Measurements from ENCODE around the gene MAN2A1. TPM values are rescaled to one million over a fixed set of nuclear protein-coding genes. Genes with fewer than 3 reads are reported as not detected.

MAN2A1 gene
- polyA plus RNA-seq, 3 donors = 17.0 to 23.0 (median 20.1) TPM

- Histone ChIP-seq H3K4me1 (ENCODE audit: control insufficient read depth in 1 of 2, insufficient read depth in 2 of 2, low read length in 2 of 2) (peaks cover 44 to 52% of the 10 kb centered on the region in 2 donors), H3K27me3 (ENCODE audit: control insufficient read depth in 2 of 2, insufficient read depth in 2 of 2, low read length in 2 of 2) (no peaks in the 10 kb centered on the region), H2AFZ (ENCODE audit: insufficient read depth, low read depth, low read length, poor library complexity, severe bottlenecking) (no peak overlapping the region), H3K36me3 (replicated peaks in 1 of 2; ENCODE audit: control insufficient read depth in 1 of 2, insufficient read depth in 2 of 2, low read length in 2 of 2) (no peaks in the 10 kb centered on the region), H3K9me3 (replicated peaks in 1 of 2; ENCODE audit: control insufficient read depth in 1 of 2, insufficient read depth in 1 of 2, low read length in 2 of 2) (no peaks in the 10 kb centered on the region), H4K20me1 (ENCODE audit: insufficient read depth, low read length) (no peaks in the 10 kb centered on the region), H3K27ac (ENCODE audit: low read depth in 1 of 2, low read length in 2 of 2) (peak overlapping the region in 1 of 2 donors; percentile 86), H3K4me3 (replicated peaks in 1 of 3; ENCODE audit: low read depth in 2 of 3, low read length in 3 of 3) (peak overlapping the region in 1 of 3 experiments; percentile 50), H3K79me2 (ENCODE audit: insufficient read depth, low read length) (no peaks in the 10 kb centered on the region), H3K9ac (ENCODE audit: insufficient read depth, low read length, poor library complexity, severe bottlenecking) (no peak overlapping the region), H3K4me2 (replicated peaks; ENCODE audit: extremely low read depth, low read length, poor library complexity, severe bottlenecking) (peak overlapping the region; percentile 64)
- DNase-seq = peak; percentile 91 to 98 (median 97)
- peak overlapping the region in 1 of 2 donors; percentile 77 for H3K4me3 Mint-ChIP-seq
- TF ChIP-seq CTCF (IDR thresholded peaks at IDR 0.05) = no peak
- peaks cover 0 to 5% of the 10 kb centered on the region in 2 donors for H3K36me3 Mint-ChIP-seq
- intact Hi-C loops (cut with micrococcal nuclease) = loop anchor here (2.0 kb wide), 1 partner anchor 34 kb away; no protein-coding TSS in a partner anchor
- H3K27ac Mint-ChIP-seq = peak overlapping the region; percentile 84 to 99 (median 98)
- peaks cover 47% of the 10 kb centered on the region for H3K4me1 Mint-ChIP-seq
- WGBS (ENCODE audit: insufficient coverage) = 0% methylated on average over 3 of the region's 4 CpGs
- no peaks in the 10 kb centered on the region for H3K27me3 Mint-ChIP-seq (ENCODE audit: low read depth in 3 of 3)
- H3K9me3 Mint-ChIP-seq = no peaks in the 10 kb centered on the region
These were observed 32.9 kb upstream of the MAN2A1 start for GRCh38 chr5:109656829-109657228.

- Mint-ChIP-seq H3K27ac (no peak overlapping the region), H3K4me1 (peaks cover 36% of the 10 kb centered on the region), H3K9me3 (no peaks in the 10 kb centered on the region), H3K36me3 (peaks cover 0 to 3% of the 10 kb centered on the region in 2 donors), H3K4me3 (no peak overlapping the region), H3K27me3 (ENCODE audit: low read depth in 3 of 3) (no peaks in the 10 kb centered on the region)
- no peaks in the 10 kb centered on the region for H4K20me1 ChIP-seq (ENCODE audit: insufficient read depth, low read length)
- no peaks in the 10 kb centered on the region for H3K9me3 ChIP-seq (replicated peaks in 1 of 2; ENCODE audit: control insufficient read depth in 1 of 2, insufficient read depth in 1 of 2, low read length in 2 of 2)
- H3K79me2 ChIP-seq (ENCODE audit: insufficient read depth, low read length) = no peaks in the 10 kb centered on the region
- H3K4me2 ChIP-seq (replicated peaks; ENCODE audit: extremely low read depth, low read length, poor library complexity, severe bottlenecking) = no peak overlapping the region
- DNase-seq = no peak
- H3K36me3 ChIP-seq (replicated peaks in 1 of 2; ENCODE audit: control insufficient read depth in 1 of 2, insufficient read depth in 2 of 2, low read length in 2 of 2) = no peaks in the 10 kb centered on the region
- no peak overlapping the region for H3K4me3 ChIP-seq (replicated peaks in 1 of 3; ENCODE audit: low read depth in 2 of 3, low read length in 3 of 3)
- no peaks in the 10 kb centered on the region for H3K27me3 ChIP-seq (ENCODE audit: control insufficient read depth in 2 of 2, insufficient read depth in 2 of 2, low read length in 2 of 2)
- H3K27ac ChIP-seq (ENCODE audit: low read depth in 1 of 2, low read length in 2 of 2) = no peak overlapping the region
- no peak for TF ChIP-seq CTCF (IDR thresholded peaks at IDR 0.05)
- no peak overlapping the region for H3K9ac ChIP-seq (ENCODE audit: insufficient read depth, low read length, poor library complexity, severe bottlenecking)
- H2AFZ ChIP-seq (ENCODE audit: insufficient read depth, low read depth, low read length, poor library complexity, severe bottlenecking) = no peak overlapping the region
- WGBS (ENCODE audit: insufficient coverage) = no CpG with 5 or more reads among the region's 1 CpG
- intact Hi-C loops (cut with micrococcal nuclease) = no loop called here
- H3K4me1 ChIP-seq (ENCODE audit: control insufficient read depth in 1 of 2, insufficient read depth in 2 of 2, low read length in 2 of 2) = peaks cover 33 to 38% of the 10 kb centered on the region in 2 donors
These were observed 29.8 kb upstream of the MAN2A1 start for GRCh38 chr5:109659901-109660300.
